Measurements from ENCODE around the gene OR4M2. TPM values are rescaled to one million over a fixed set of nuclear protein-coding genes. Genes with fewer than 3 reads are reported as not detected.
"Not testable (repeated sequence)": the region's sequence is repeated elsewhere in the genome, so short reads cannot be mapped to it uniquely, and the experiment has no call there.

Gene OR4M2
- not detected for polyA plus RNA-seq (ENCODE audit: insufficient read length in 4 of 4)

- DNase-seq (ENCODE audit: low read depth in 4 of 4, low spot score in 3 of 4): not testable (repeated sequence)
These were observed at the start of gene OR4M2 for GRCh38 chr15:22080227-22080626. OR4M2 (plus strand) TSS chr15:22080527; CDS start chr15:22080625, 98 bp downstream.

- not testable (repeated sequence) for DNase-seq (ENCODE audit: low read depth in 4 of 4, low spot score in 3 of 4)
These were observed 11.1 kb upstream of the OR4M2 start for GRCh38 chr15:22069267-22069666.

GRCh38 chr15:22081386-22081785, 1.1 kb downstream of the OR4M2 start:
- DNase-seq (ENCODE audit: low read depth in 4 of 4, low spot score in 3 of 4): not testable (repeated sequence)

- not testable (repeated sequence) for DNase-seq (ENCODE audit: low read depth in 4 of 4, low spot score in 3 of 4)
These were observed 18.4 kb downstream of the OR4M2 start for GRCh38 chr15:22098616-22099253.

- DNase-seq (ENCODE audit: low read depth in 4 of 4, low spot score in 3 of 4): not testable (repeated sequence)
These were observed 19.1 kb downstream of the OR4M2 start for GRCh38 chr15:22099289-22099891.

GRCh38 chr15:22122033-22122432, 41.7 kb downstream of the OR4M2 start:
- not testable (repeated sequence) for DNase-seq (ENCODE audit: low read depth in 4 of 4, low spot score in 3 of 4)

Other genes starting within 250 kb of the OR4M2 start
- not detected for gene POTEB, start 202.8 kb upstream of the OR4M2 start, polyA plus RNA-seq (ENCODE audit: insufficient read length in 4 of 4)

Data from left renal pelvis (tissue), 4 donors.